Neural cell (in vitro differentiated cells): Measurements from ENCODE around the gene CRYGA. TPM values are rescaled to one million over a fixed set of nuclear protein-coding genes. Genes with fewer than 3 reads are reported as not detected.

Experiments
- H2AFZ ChIP-seq: fragments of 200-600, 300-800 bp; sonication (generic), shearing (Covaris generic); 2 replicates; pipeline ENCODE4 v1.6.0; 2014; ENCODE audit warnings: low read depth, mild to moderate bottlenecking, antibody characterized with exemption, low read length, moderate library complexity
- H3F3A ChIP-seq: fragments of 200-600 bp; shearing (Covaris generic); 2 replicates; pipeline ENCODE4 v1.6.1; 2016; ENCODE audit warnings: mild to moderate bottlenecking, moderate library complexity, mixed read lengths, antibody characterized with exemption, low read length; ENCODE audit not compliant: insufficient read depth, poor library complexity, severe bottlenecking
- H3K27ac ChIP-seq: fragments of 200-600, 300-800 bp; sonication (generic), shearing (Covaris generic); 2 replicates; pipeline ENCODE4 v1.5.1; 2014; ENCODE audit warnings: mild to moderate bottlenecking, low read length, moderate library complexity
- H3K27me3 ChIP-seq: fragments of 300-800, 200-600 bp; sonication (generic), shearing (Covaris generic); 2 replicates; pipeline ENCODE4 v1.6.0; 2014; ENCODE audit warnings: mild to moderate bottlenecking, low read depth, low read length, moderate library complexity; ENCODE audit not compliant: insufficient read depth
- H3K36me3 ChIP-seq: fragments of 300-800, 200-600 bp; sonication (generic), shearing (Covaris generic); 2 replicates; pipeline ENCODE4 v1.5.1; 2014; ENCODE audit warnings: mild to moderate bottlenecking, antibody characterized with exemption, low read length, moderate library complexity; ENCODE audit not compliant: insufficient read depth
- H3K4me2 ChIP-seq: fragments of 300-800, 200-600 bp; sonication (generic), shearing (Covaris generic); 2 replicates; pipeline ENCODE4 v1.6.0; 2014; ENCODE audit warnings: mild to moderate bottlenecking, low read length
- H3K4me3 ChIP-seq: fragments of 300-800, 200-600 bp; sonication (generic), shearing (Covaris generic); 2 replicates; pipeline ENCODE4 v1.5.1; 2014; ENCODE audit warnings: mild to moderate bottlenecking, low read length, moderate library complexity
- H3K79me2 ChIP-seq: fragments of 200-600 bp; shearing (Covaris generic); replicated peaks from 2 replicates; pipeline ENCODE4 v1.6.0; 2014; ENCODE audit warnings: mild to moderate bottlenecking, low read length, moderate library complexity; ENCODE audit not compliant: insufficient read depth
- H3K9ac ChIP-seq: fragments of 300-800, 200-600 bp; sonication (generic), shearing (Covaris generic); 2 replicates; pipeline ENCODE4 v1.6.1; 2016; ENCODE audit warnings: mild to moderate bottlenecking, low read length, mixed read lengths
- H3K9me2 ChIP-seq: fragments of 200-600 bp; shearing (Covaris generic); 2 replicates; pipeline ENCODE4 v1.6.1; 2016; ENCODE audit warnings: mild to moderate bottlenecking, low read length, mixed read lengths; ENCODE audit not compliant: insufficient read depth
- H3K9me3 ChIP-seq: fragments of 200-600, 300-800 bp; sonication (generic), shearing (Covaris generic); 2 replicates; pipeline ENCODE4 v1.6.1; 2016; ENCODE audit warnings: mild to moderate bottlenecking, mixed run types, low read length, moderate library complexity, mixed read lengths
- H4K20me1 ChIP-seq: fragments of 200-600 bp; shearing (Covaris generic); 2 replicates; pipeline ENCODE4 v1.6.1; 2016; ENCODE audit warnings: mild to moderate bottlenecking, mixed run types; ENCODE audit not compliant: insufficient read depth
- EP300 ChIP-seq: fragments of 450-650 bp; conservative IDR thresholded peaks from 2 replicates; pipeline ENCODE4 v1.6.1; 2014; ENCODE audit warnings: antibody characterized with exemption, mild to moderate bottlenecking, moderate library complexity; ENCODE audit not compliant: poor library complexity, severe bottlenecking
- EZH2 ChIP-seq: fragments of 200-600, 300-800 bp; shearing (Covaris generic), sonication (generic); IDR thresholded peaks from 2 replicates; pipeline ENCODE4 v1.6.1; 2014; ENCODE audit warnings: antibody characterized with exemption, low read length, borderline replicate concordance, mild to moderate bottlenecking; ENCODE audit not compliant: insufficient read depth, poor library complexity, severe bottlenecking
- MXI1 ChIP-seq: fragments of 450-650 bp; conservative IDR thresholded peaks from 2 replicates; pipeline ENCODE4 v1.6.1; 2014; ENCODE audit warnings: antibody characterized with exemption, mild to moderate bottlenecking; ENCODE audit not compliant: poor library complexity, severe bottlenecking
- POLR2AphosphoS5 ChIP-seq: IDR thresholded peaks from 2 replicates; pipeline ENCODE4 v1.6.1; 2012
- RAD21 ChIP-seq: fragments of 450-650 bp; conservative IDR thresholded peaks from 2 replicates; pipeline ENCODE4 v1.6.1; 2014; ENCODE audit warnings: antibody characterized with exemption, mild to moderate bottlenecking, moderate library complexity
- SMC3 ChIP-seq: fragments of 450-650 bp; conservative IDR thresholded peaks from 2 replicates; pipeline ENCODE4 v1.6.1; 2014; ENCODE audit warnings: antibody characterized with exemption, mild to moderate bottlenecking, moderate library complexity; ENCODE audit not compliant: poor library complexity
- TAF1 ChIP-seq: IDR thresholded peaks from 2 replicates; pipeline ENCODE4 v1.6.1; 2012; ENCODE audit warnings: low read depth
- polyA plus RNA-seq: library from polyadenylated mRNA; depleted of rRNA; stranded (reverse); fragments of >200 nt; gene quantifications from 2 replicates; pipeline ENCODE4 v1.2.3, GENCODE V29; 2014
- TF ChIP-seq, protein P1 (sequence below): IDR thresholded peaks from 2 replicates; pipeline ENCODE4 v1.6.1; 2012; ENCODE audit warnings: borderline replicate concordance
- TF ChIP-seq, protein P2 (sequence below): fragments of 450-650 bp; IDR thresholded peaks from 2 replicates; pipeline ENCODE4 v1.5.1; 2014; ENCODE audit warnings: antibody characterized with exemption, mild to moderate bottlenecking, moderate library complexity; ENCODE audit not compliant: poor library complexity, severe bottlenecking

The CRYGA gene
- polyA plus RNA-seq, 1 donor from 2014 or later = not detected

DNA sequence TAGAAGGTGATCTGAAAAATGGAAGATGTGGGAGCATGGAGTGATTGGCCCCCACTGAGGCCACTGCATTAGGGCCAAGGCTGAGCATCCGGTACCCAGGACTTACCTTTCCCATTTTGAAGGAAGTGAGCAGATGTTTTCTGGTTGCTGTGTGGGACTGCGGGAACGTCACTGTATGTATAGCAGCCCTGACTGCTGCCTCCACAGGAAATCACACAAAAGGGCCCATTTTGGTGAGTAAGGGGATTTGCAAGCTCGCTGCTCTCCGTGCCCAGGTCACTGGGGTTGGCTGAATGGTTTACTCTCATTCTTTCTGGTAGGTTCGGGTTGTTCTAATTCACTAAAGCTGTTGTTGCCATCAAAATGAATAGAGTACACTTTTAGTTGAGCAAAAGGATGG lies 17.4 kb downstream of the CRYGA start, which contains the start of gene CRYGB:
Gene CRYGB (minus strand): TSS at position 153 of the 400 bp plus-strand sequence. CDS start 38 bp downstream, at position 115.
- Histone ChIP-seq H4K20me1 (no peaks in the 10 kb centered on the region), H3K27ac (no peak within 1 kb of the TSS), H3K27me3 (no peaks in the 10 kb centered on the region), H3K9me3 (no peaks in the 10 kb centered on the region), H3K36me3 (no peaks in the 10 kb centered on the region), H3K4me2 (no peak within 1 kb of the TSS), H3K79me2 (no peaks in the 10 kb centered on the region), H3K9ac (no peak within 1 kb of the TSS), H3F3A (no peaks in the 10 kb centered on the region), H2AFZ (no peak within 1 kb of the TSS), H3K9me2 (no peaks in the 10 kb centered on the region), H3K4me3 (no peak within 1 kb of the TSS)
- no peak for TF ChIP-seq RAD21
- no peak for TF ChIP-seq EP300
- no peak for TF ChIP-seq TAF1
- no peak for TF ChIP-seq SMC3
- TF ChIP-seq, protein P1, sequence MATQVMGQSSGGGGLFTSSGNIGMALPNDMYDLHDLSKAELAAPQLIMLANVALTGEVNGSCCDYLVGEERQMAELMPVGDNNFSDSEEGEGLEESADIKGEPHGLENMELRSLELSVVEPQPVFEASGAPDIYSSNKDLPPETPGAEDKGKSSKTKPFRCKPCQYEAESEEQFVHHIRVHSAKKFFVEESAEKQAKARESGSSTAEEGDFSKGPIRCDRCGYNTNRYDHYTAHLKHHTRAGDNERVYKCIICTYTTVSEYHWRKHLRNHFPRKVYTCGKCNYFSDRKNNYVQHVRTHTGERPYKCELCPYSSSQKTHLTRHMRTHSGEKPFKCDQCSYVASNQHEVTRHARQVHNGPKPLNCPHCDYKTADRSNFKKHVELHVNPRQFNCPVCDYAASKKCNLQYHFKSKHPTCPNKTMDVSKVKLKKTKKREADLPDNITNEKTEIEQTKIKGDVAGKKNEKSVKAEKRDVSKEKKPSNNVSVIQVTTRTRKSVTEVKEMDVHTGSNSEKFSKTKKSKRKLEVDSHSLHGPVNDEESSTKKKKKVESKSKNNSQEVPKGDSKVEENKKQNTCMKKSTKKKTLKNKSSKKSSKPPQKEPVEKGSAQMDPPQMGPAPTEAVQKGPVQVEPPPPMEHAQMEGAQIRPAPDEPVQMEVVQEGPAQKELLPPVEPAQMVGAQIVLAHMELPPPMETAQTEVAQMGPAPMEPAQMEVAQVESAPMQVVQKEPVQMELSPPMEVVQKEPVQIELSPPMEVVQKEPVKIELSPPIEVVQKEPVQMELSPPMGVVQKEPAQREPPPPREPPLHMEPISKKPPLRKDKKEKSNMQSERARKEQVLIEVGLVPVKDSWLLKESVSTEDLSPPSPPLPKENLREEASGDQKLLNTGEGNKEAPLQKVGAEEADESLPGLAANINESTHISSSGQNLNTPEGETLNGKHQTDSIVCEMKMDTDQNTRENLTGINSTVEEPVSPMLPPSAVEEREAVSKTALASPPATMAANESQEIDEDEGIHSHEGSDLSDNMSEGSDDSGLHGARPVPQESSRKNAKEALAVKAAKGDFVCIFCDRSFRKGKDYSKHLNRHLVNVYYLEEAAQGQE = no peak
- TF ChIP-seq, protein P2, sequence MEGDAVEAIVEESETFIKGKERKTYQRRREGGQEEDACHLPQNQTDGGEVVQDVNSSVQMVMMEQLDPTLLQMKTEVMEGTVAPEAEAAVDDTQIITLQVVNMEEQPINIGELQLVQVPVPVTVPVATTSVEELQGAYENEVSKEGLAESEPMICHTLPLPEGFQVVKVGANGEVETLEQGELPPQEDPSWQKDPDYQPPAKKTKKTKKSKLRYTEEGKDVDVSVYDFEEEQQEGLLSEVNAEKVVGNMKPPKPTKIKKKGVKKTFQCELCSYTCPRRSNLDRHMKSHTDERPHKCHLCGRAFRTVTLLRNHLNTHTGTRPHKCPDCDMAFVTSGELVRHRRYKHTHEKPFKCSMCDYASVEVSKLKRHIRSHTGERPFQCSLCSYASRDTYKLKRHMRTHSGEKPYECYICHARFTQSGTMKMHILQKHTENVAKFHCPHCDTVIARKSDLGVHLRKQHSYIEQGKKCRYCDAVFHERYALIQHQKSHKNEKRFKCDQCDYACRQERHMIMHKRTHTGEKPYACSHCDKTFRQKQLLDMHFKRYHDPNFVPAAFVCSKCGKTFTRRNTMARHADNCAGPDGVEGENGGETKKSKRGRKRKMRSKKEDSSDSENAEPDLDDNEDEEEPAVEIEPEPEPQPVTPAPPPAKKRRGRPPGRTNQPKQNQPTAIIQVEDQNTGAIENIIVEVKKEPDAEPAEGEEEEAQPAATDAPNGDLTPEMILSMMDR = no peak
- no peak for TF ChIP-seq EZH2
- TF ChIP-seq POLR2AphosphoS5 = no peak
- TF ChIP-seq MXI1 = no peak

DNA sequence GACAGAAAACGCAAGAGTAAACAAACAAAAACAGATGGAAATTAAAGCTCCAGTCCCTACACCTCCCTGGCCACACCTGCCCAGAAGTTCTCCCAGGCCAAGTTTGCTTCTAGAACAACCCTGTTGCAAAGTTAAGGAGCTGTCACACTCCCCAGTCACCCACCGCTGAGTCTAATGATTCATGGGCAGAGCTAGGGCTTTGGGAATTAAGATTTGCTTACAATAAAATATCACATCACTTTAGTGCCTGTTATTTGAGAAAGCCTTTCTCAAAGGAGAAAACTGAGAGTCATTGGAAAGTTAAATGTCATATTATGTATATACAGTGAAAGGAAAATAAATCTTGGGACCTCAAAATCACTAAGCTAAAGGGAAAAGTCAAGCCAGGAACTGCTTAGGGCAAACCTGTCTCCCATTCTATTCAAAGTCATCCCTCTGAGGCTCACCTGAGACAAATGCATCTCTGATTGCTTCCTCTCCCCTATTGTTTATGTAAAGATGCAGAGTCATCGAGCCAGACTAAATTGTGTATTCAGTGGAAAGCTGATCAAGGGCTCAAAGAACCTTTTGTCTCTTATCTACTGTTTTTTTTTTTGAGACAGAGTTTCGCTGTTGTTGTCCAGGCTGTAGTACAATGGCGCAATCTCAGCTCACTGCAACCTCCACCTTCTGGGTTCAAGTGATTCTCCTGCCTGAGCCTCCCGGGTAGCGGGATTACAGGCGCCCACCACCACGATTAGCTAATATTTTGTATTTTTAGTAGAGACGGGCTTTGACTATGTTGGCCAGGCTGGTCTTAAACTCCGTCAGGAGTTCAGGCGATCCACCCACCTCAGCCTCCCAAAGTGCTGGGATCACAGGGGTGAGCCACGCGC lies 20.2 kb downstream of the CRYGA start:
- H3K9me3 ChIP-seq = no peaks in the 10 kb centered on the region
- no peaks in the 10 kb centered on the region for H3K9me2 ChIP-seq
- H3K4me3 ChIP-seq = no peak overlapping the region
- no peaks in the 10 kb centered on the region for H4K20me1 ChIP-seq
- TF ChIP-seq SMC3 (no peak), EZH2 (no peak), MXI1 (no peak), POLR2AphosphoS5 (no peak), TAF1 (no peak), RAD21 (no peak), EP300 (no peak)
- TF ChIP-seq, protein P1 = no peak
- TF ChIP-seq, protein P2 = no peak
- H3K27ac ChIP-seq = no peak overlapping the region
- H3K27me3 ChIP-seq = no peaks in the 10 kb centered on the region
- H3F3A ChIP-seq = no peaks in the 10 kb centered on the region
- no peak overlapping the region for H3K4me2 ChIP-seq
- no peak overlapping the region for H2AFZ ChIP-seq
- H3K79me2 ChIP-seq = no peaks in the 10 kb centered on the region
- H3K36me3 ChIP-seq = no peaks in the 10 kb centered on the region
- no peak overlapping the region for H3K9ac ChIP-seq
